Measurements from ENCODE around the gene NMNAT3.

DNA sequence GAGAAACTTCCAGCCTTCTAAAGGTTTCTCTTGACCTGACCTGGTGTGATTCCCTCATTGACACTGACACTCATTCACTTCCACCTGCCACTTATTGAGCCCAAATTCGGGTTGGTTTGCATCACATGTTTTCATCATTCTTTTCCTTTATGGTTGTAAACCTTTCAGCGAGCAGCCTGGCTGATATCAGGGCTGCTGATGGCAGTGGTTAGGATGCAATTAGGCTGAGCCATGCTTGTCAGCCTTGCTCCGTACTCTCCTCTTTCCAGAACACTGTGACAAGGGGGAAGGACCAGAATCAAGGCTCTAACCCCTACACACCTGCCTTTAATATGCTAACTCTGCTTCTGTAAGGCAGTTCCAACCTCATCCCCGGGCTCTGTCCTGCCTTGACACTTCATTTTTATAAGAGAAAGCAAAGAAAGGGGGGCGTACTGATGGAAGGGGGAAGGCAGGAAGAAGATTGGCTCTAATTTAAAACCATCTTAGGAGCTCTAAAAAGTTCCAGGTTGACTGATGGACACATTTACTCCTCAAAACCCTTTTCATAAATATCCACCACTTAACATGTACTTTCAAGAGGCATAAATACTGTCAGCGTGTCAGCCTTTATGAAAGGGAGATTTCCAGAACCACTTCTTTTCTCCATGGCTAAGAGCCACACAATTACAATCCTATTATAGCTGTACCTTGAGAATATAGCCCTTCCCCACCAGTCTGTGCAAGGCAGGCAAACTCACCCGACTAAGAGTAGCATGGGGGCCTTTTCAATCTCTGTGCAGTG is 5.7 kb downstream of the NMNAT3 start:
- TF ChIP-seq, protein P1, sequence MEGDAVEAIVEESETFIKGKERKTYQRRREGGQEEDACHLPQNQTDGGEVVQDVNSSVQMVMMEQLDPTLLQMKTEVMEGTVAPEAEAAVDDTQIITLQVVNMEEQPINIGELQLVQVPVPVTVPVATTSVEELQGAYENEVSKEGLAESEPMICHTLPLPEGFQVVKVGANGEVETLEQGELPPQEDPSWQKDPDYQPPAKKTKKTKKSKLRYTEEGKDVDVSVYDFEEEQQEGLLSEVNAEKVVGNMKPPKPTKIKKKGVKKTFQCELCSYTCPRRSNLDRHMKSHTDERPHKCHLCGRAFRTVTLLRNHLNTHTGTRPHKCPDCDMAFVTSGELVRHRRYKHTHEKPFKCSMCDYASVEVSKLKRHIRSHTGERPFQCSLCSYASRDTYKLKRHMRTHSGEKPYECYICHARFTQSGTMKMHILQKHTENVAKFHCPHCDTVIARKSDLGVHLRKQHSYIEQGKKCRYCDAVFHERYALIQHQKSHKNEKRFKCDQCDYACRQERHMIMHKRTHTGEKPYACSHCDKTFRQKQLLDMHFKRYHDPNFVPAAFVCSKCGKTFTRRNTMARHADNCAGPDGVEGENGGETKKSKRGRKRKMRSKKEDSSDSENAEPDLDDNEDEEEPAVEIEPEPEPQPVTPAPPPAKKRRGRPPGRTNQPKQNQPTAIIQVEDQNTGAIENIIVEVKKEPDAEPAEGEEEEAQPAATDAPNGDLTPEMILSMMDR (IDR thresholded peaks at IDR 0.05), result no peak
- TF ChIP-seq POLR2A (IDR thresholded peaks at IDR 0.05) (no peak), POLR2AphosphoS5 (IDR thresholded peaks at IDR 0.05) (no peak)

All from breast epithelium (tissue), 3 donors.